Measurements from ENCODE around the gene CDCA7.
A peak's percentile ranks its signal among the peaks of the same experiment; 100 is the strongest.
"Not testable (repeated sequence)": the region's sequence is repeated elsewhere in the genome, so short reads cannot be mapped to it uniquely, and the experiment has no call there.

CDCA7 gene

DNA sequence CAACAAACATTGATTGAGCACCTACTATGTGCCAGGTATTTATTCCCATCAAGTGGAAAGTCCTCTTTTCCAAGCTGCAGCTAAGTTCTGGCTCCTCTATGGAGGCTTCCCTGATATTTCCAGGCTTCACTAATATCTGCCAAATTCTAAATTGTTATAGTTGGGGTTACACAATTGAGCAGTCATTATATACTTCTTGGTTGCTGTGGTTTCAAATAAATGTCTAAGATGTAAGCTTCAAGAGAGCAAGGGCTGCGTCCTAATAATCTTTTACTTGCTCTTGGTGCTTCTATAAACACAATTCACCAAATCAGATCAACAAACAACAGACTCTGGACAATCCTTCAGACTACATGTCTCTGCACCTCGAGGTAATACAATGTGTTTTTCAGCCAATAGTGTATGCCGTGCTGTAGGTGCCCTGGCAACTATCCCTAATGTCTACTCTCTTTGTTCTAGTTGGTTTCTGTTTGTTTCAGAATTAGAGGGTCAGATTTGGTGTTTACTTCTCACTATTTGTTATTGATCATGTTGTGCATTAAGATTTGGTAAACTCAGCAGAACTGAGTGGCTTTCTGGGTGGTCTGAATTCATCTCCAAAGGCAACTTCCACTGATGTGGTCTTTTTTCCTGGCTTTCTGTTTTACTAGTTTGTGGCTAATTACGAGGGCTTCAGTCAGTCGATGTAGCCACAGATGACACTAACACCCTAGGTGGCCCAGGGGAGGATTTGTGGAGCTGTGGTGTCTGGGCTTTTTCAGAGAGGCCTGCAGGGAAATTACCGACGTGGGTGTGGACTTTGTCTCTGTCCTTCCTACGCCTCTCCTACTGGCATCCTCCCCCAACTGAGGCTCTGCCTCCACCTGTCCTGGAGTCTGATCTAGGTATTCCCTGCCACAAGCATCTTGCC lies 50.4 kb downstream of the CDCA7 start:
- no peak for DNase-seq

DNA sequence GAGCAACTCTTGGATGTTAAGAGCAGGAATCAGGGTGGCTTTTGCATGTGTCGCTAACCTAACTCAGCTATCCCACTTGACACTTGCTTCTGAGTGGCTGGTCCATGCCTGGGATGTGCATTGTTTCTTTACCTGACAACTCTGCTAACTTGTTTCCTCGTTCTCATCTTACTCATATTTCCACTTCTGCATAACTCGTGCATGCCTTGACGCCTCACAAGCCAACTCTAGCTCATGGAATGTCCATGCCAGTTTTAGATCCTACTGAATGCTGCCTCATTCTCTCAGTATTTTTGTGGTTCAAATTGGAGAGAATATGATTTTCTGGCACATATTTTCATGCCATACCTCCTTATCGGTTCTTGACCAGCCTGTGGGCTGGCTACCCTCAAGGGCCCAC lies 52.5 kb downstream of the CDCA7 start:
- DNase-seq, result peak; percentile 34

DNA sequence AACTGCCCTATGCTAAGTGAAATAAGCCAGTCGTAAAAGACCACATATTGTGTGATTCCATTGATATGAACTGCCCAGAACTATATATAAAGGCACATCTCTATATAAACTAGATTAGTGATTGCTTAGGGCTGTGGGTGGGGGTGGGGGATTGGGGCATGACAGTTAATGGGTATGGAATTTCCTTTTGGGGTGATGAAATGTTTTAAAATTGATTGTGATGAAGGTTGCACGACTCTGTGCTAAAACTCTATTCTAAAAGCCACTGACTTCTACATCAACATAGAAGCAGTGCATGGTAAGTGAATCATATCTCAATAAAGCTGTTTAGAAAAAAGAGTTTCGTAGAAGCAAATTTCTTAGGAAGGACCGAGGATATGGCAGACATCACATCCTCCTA lies 53.0 kb downstream of the CDCA7 start:
- peak; percentile 49 for DNase-seq

DNA sequence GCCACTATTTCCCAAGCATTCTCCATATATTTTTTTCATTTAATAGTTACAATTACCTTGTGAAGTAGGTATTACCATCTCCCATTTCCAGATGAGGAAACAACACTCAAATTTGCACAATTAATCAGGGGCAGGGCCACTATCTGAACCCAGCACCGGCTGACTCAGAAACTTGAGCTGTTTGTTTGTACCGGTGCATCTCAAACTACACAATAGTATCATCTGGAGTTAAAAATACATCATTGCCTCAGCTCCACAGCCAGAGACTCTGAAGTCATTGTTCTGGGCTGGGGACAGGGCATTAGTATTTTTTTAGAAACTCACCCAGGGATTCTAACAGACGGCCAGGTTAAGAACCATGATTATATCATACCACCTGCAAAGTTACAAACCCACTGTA lies 55.9 kb downstream of the CDCA7 start:
- no peak for DNase-seq

DNA sequence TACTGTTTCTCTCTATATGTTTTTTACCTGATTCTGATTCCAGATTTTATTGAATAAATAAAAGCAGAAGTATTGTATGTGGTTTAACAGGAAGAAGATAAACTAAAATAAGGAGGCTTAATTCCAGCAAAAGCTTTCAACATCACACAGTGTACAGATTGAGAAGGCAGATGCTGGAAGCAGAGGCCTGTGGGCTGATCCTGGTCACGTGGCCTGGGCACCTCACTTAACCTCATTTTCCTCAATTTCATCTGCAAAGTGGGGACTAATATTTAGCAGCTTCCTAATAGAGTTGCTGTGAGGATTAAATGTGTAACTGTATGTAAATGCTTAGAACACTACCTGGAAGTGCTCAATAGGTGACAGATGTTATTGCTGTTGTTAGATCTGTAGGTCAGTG lies 58.0 kb downstream of the CDCA7 start:
- DNase-seq, result no peak

DNA sequence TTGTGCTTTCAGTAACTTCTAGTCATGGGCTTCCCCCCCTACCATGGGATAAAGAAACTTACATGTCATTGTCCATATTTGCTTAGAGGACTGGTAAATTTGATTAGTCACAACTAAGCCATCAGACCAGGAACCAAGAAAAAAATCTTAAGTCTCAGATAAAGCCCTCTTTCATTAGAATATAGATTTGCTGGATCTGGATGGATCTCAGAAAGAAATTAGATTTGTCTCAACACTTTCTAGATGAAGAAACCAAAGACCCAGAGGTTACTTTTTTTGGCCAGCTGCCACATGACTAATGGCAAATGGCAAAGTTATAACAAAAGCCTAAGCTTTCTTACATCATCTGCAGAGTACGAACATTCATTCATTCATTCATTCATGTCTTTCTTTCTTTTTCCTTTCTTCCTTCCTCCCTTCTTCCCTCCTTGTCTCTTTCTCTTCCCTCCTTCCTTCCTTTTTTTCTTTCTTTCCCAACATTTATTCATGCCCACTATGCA lies 60.2 kb downstream of the CDCA7 start:
- DNase-seq, result peak; percentile 71

DNA sequence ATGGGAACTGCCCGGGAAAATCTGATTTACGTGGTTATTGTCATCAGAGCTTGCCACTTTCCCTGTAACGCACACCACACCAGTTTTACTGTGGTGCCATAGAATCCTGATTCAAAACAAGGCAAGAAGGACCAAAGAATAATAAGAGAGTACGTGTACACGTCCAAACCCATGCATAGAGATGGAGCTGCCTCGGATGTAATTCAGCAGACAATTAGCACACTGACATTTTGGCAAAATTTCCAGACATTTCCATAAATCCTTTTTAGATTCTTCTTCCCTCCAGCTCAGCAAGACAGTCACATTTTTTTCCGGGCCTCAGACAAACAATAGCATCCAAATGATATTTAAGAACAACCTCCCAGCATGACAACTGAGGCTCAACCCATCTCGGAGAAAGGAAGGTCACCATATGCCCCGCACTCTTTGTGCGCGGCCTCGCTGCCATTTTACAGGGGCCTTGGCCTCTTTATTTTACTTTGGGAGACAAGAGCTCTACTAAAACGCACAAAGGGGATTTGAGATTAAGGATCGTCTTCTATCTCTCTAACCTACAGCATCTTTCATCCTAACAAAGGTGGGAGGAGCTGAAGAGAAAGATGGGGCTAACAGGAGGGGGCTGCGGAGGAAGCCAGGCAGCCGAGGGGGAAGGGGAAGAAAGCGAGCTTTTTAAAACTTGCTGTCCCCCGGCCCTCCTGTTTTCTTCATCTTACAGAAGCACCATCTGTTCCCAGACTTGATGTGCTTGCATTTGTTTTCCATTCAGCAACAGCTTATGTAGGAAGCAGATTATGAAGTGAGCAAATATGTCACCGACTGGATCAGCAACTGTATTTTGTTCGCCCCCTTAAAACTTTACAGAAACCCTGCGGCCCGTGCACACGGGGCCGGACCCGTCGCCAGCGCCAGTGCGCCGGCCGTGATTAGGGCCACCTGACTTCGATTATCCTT lies 61.0 kb downstream of the CDCA7 start:
- no peak for DNase-seq

DNA sequence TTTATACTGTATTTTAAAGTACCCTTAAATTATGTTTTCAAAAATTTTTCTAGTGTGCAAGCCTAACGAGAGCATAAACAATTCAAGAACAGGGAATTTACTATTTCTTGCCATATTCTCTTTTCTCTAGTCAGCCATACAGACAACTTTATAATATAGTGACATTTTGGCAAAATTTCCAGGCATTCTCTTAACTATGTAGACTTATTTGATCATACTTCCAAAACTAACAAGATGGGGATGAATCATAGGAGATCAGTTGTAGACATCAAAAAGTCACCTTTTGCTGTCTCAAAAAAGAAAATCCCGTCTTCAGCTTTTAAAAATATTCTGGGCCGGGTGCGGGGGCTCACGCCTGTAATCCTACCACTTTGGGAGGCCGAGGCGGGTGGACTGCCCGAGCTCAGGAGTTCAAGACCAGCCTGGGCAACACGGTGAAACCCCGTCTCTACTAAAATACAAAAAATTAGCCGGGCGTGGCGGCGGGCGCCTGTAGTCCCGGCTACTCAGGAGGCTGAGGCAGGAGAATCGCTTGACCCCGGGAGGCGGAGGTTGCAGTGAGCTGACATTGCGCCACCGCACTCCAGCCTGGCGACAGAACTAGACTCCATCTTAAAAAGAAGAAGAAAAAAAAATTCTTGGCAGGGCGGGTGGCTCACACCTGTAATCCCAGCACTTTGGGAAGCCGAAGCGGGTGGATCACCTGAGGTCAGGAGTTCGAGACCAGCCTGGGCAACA lies 61.9 kb downstream of the CDCA7 start:
- not testable (repeated sequence) for DNase-seq

DNA sequence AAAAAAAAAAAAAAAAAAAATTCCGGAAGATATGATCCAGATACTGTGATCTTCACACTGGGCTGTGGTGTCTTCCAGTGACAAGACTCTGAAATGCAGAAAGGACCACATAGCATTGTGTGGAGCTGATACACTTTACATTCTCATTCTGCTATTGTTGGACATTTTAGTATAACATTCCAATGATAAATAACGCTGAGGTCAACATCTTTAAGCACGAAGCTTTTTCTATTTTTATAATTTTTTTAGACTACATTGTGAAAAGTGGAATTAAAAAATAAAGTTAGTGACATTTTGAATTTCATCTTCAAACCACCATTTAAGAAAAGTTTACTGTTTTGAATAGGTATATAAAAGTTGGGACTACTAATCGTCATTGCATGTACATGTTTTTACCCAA lies 62.7 kb downstream of the CDCA7 start:
- no peak for DNase-seq

DNA sequence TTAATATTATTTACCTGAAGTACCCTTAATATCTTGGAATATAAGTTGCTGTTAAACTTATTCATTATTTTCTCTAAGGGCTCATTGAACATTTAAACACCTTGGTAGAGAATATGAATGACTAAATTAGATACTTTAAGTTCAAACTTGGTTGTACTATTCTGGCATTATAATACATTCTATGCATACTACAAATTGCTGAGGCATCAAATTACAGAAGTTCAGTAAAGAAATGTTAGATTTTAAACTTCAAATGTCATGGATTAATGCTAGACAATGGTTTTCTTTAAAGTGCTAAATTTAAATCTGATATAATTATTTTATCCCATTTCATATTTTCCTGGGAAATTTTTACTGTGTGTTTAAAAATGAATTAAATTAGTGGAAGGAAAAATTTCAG lies 63.1 kb downstream of the CDCA7 start:
- no peak for DNase-seq

All from EL (cell line).